CD14-positive monocyte (primary cell): Measurements from ENCODE around the gene ZC3H6. TPM values are rescaled to one million over a fixed set of nuclear protein-coding genes. Genes with fewer than 3 reads are reported as not detected.

ENCODE experiments used
- DNase-seq, 3 donors: peaks; one replicate each; pipeline ENCODE4 v3.0.0-alpha.2; 2011 to 2022
- H2AFZ ChIP-seq: 2 replicates; pipeline ENCODE4 v1.6.0; 2012; ENCODE audit warnings: mild to moderate bottlenecking, low read depth, low read length, inconsistent platforms; ENCODE audit not compliant: insufficient read depth, poor library complexity, severe bottlenecking
- H3K27ac ChIP-seq, 2 donors: 1 replicate in 1 of 2; 2 replicates in 1 of 2; pipeline ENCODE4 v1.5.1; 2012 to 2013; ENCODE audit warnings: low read length in 2 of 2, control low read depth in 1 of 2, inconsistent platforms in 1 of 2, low read depth in 1 of 2, mild to moderate bottlenecking in 1 of 2
- H3K27me3 ChIP-seq, 2 donors: one replicate each; pipeline versions ENCODE4 v1.6.0 to v1.6.1; 2011 to 2013; ENCODE audit warnings: low read length in 2 of 2; ENCODE audit not compliant: control insufficient read depth in 2 of 2, insufficient read depth in 2 of 2
- H3K36me3 ChIP-seq, 2 donors: replicated peaks in 1 of 2; 1 replicate in 1 of 2; 2 replicates in 1 of 2; pipeline versions ENCODE4 v1.5.1 to v1.6.1; 2012 to 2013; ENCODE audit warnings: low read length in 2 of 2, control low read depth in 1 of 2, inconsistent platforms in 1 of 2, mild to moderate bottlenecking in 1 of 2; ENCODE audit not compliant: insufficient read depth in 2 of 2, control insufficient read depth in 1 of 2
- H3K4me1 ChIP-seq, 2 donors: 1 replicate in 1 of 2; 2 replicates in 1 of 2; pipeline versions ENCODE4 v1.5.1 to v1.6.1; 2012 to 2013; ENCODE audit warnings: low read length in 2 of 2, control low read depth in 1 of 2, inconsistent platforms in 1 of 2, mild to moderate bottlenecking in 1 of 2, moderate library complexity in 1 of 2; ENCODE audit not compliant: insufficient read depth in 2 of 2, control insufficient read depth in 1 of 2
- H3K4me2 ChIP-seq: replicated peaks from 2 replicates; pipeline ENCODE3; 2012; ENCODE audit warnings: low read length, moderate library complexity, mild to moderate bottlenecking; ENCODE audit not compliant: poor library complexity, severe bottlenecking; ENCODE audit errors: extremely low read depth
- H3K4me3 ChIP-seq, 3 experiments: fragments of 200-600 bp in 1 of 3; sonication (generic) in 1 of 3; replicated peaks in 1 of 3; 1 replicate in 2 of 3; 2 replicates in 1 of 3; pipeline ENCODE4 v1.5.1; 2011 to 2013; ENCODE audit warnings: low read length in 3 of 3, mild to moderate bottlenecking in 3 of 3, control low read depth in 2 of 3, low read depth in 2 of 3, inconsistent platforms in 1 of 3, moderate library complexity in 1 of 3
- H3K79me2 ChIP-seq: 2 replicates; pipeline ENCODE4 v1.6.0; 2012; ENCODE audit warnings: mild to moderate bottlenecking, control low read depth, inconsistent platforms, low read length, moderate library complexity; ENCODE audit not compliant: insufficient read depth
- H3K9ac ChIP-seq: 2 replicates; pipeline ENCODE4 v1.6.0; 2017; ENCODE audit warnings: low read length, mild to moderate bottlenecking; ENCODE audit not compliant: insufficient read depth, poor library complexity, severe bottlenecking
- H3K9me3 ChIP-seq, 2 donors: replicated peaks in 1 of 2; 1 replicate in 1 of 2; 2 replicates in 1 of 2; pipeline versions ENCODE4 v1.5.1 to v1.6.1; 2012 to 2013; ENCODE audit warnings: low read length in 2 of 2, control low read depth in 1 of 2; ENCODE audit not compliant: control insufficient read depth in 1 of 2, insufficient read depth in 1 of 2
- H4K20me1 ChIP-seq: 2 replicates; pipeline ENCODE4 v1.6.0; 2012; ENCODE audit warnings: mild to moderate bottlenecking, low read length, control low read depth, moderate library complexity; ENCODE audit not compliant: insufficient read depth
- H3K27ac Mint-ChIP-seq, 7 donors: one replicate each; pipeline ENCODE4 v1.8.0; 2020; ENCODE audit warnings: mild to moderate bottlenecking in 7 of 7, mixed read lengths in 7 of 7, moderate library complexity in 6 of 7, inconsistent platforms in 2 of 7
- H3K27me3 Mint-ChIP-seq, 3 donors: one replicate each; pipeline ENCODE4 v1.8.0; 2021 to 2022; ENCODE audit warnings: low read depth in 3 of 3, mild to moderate bottlenecking in 3 of 3, mixed read lengths in 3 of 3, moderate library complexity in 3 of 3, inconsistent platforms in 1 of 3
- H3K36me3 Mint-ChIP-seq, 2 donors: one replicate each; pipeline ENCODE4 v1.8.0; 2020; ENCODE audit warnings: mixed read lengths in 2 of 2, inconsistent platforms in 1 of 2, mild to moderate bottlenecking in 1 of 2
- H3K4me1 Mint-ChIP-seq: one replicate; pipeline ENCODE4 v1.8.0; 2020; ENCODE audit warnings: mild to moderate bottlenecking, mixed read lengths
- H3K4me3 Mint-ChIP-seq, 2 donors: one replicate each; pipeline ENCODE4 v1.8.0; 2020; ENCODE audit warnings: mild to moderate bottlenecking in 2 of 2, mixed read lengths in 2 of 2, moderate library complexity in 1 of 2
- H3K9me3 Mint-ChIP-seq, 7 donors: one replicate each; pipeline ENCODE4 v1.8.0; 2020 to 2022; ENCODE audit warnings: mixed read lengths in 7 of 7, mild to moderate bottlenecking in 6 of 7, moderate library complexity in 6 of 7, inconsistent platforms in 2 of 7
- WGBS: methylation state at CpG from one replicate; pipeline ENCODE4 v1.1.5; 2013; ENCODE audit warnings: missing lambda C conversion rate; ENCODE audit not compliant: insufficient coverage; 5-methylcytosine and 5-hydroxymethylcytosine counted together
- intact Hi-C, 2 donors: fragments of 100-400 bp; cut with micrococcal nuclease; formaldehyde crosslinking; loops; one replicate each; pipeline versions ENCODE4 v1.15.0 to v1.15.1; 2023
- polyA plus RNA-seq, 3 donors: library from polyadenylated mRNA; depleted of rRNA in 1 of 3; unstranded in 2 of 3; stranded (reverse) in 1 of 3; fragments of 300-500 nt in 2 of 3; fragments of >200 nt in 1 of 3; fragmentation: Illumina TruSeq in 2 of 3; gene quantifications; 1 replicate in 2 of 3; 2 replicates in 1 of 3; pipeline ENCODE4 v1.2.3, GENCODE V29; 2012 to 2021
- TF ChIP-seq, protein P1 (sequence below): fragments of 200-600 bp; IDR thresholded peaks from one replicate; pipeline ENCODE4 v1.8.0; 2022; ENCODE audit warnings: antibody characterized with exemption, mild to moderate bottlenecking

The ZC3H6 gene
- polyA plus RNA-seq, 3 donors = 2.1 to 2.5 (median 2.4) TPM

DNA sequence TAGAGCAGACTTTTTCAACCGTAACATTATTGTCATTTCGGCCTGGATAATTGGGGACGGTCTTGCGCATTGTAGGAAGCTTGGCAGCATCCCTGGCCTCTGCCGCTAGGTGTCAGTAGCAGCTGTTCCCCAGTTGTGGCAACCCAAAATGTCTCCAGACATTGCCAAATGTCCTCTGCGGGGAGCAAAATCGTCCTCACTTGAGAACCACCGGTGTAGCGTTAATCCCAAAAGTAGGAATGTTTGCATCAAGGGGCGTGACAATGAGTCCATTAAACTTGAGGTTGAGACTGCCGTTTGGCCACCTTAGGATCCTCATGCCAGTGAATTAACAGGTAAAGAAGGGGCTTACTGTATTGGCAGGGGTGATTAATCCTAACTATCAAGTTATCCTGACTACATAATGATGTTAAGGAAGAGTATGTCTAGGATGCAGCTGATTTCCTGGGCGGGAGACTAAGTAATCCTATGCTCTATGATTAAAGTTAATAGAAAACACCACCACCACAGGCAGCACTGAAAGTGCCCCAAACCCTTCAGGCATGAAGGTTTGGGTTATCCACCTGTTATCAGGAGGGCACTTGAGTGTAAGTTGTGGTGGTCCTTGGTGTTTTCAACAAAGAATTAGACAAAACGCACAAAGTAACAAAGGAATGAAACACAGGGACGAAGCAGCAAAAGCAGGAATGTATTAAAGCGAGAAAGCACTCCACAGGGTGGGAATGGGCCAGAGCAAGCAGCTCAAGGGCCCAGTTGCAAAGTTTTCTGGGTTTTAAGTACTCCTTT lies 15.7 kb upstream of the ZC3H6 start:
- Mint-ChIP-seq H3K4me3 (peak overlapping the region; percentile 60 to 85), H3K4me1 (peaks cover 30% of the 10 kb centered on the region), H3K36me3 (no peaks in the 10 kb centered on the region), H3K9me3 (peaks cover 5 to 10% (median 8%) of the 10 kb centered on the region in 7 donors), H3K27ac (peak overlapping the region in 6 of 7 donors; percentile 19 to 75 (median 56)), H3K27me3 (peaks cover 2 to 3% (median 2%) of the 10 kb centered on the region in 3 donors)
- TF ChIP-seq, protein P1, sequence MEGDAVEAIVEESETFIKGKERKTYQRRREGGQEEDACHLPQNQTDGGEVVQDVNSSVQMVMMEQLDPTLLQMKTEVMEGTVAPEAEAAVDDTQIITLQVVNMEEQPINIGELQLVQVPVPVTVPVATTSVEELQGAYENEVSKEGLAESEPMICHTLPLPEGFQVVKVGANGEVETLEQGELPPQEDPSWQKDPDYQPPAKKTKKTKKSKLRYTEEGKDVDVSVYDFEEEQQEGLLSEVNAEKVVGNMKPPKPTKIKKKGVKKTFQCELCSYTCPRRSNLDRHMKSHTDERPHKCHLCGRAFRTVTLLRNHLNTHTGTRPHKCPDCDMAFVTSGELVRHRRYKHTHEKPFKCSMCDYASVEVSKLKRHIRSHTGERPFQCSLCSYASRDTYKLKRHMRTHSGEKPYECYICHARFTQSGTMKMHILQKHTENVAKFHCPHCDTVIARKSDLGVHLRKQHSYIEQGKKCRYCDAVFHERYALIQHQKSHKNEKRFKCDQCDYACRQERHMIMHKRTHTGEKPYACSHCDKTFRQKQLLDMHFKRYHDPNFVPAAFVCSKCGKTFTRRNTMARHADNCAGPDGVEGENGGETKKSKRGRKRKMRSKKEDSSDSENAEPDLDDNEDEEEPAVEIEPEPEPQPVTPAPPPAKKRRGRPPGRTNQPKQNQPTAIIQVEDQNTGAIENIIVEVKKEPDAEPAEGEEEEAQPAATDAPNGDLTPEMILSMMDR = peak; percentile 90
- H4K20me1 ChIP-seq = no peaks in the 10 kb centered on the region
- no peaks in the 10 kb centered on the region for H3K36me3 ChIP-seq
- H3K27ac ChIP-seq = no peak overlapping the region
- peaks cover 26 to 35% of the 10 kb centered on the region in 2 donors for H3K4me1 ChIP-seq
- intact Hi-C loops = loop anchor here (5.0 to 10.0 kb wide), 3 partner anchors 175 to 283 kb away; partner anchors contain the start of genes RGPD8 (in 2 of the 2), POLR1B (in 1 of the 2) and TMEM87B (in 1 of the 2)
- peak; percentile 77 to 82 (median 81) for DNase-seq
- H3K79me2 ChIP-seq = no peaks in the 10 kb centered on the region
- no peak overlapping the region for H3K9ac ChIP-seq
- peak overlapping the region; percentile 87 for H2AFZ ChIP-seq
- peak overlapping the region; percentile 65 for H3K4me2 ChIP-seq
- WGBS = 23% methylated on average over 10 of the region's 15 CpGs
- no peaks in the 10 kb centered on the region for H3K27me3 ChIP-seq
- peaks cover 0 to 8% of the 10 kb centered on the region in 2 donors for H3K9me3 ChIP-seq
- peak overlapping the region in 1 of 3 experiments; percentile 54 for H3K4me3 ChIP-seq

GRCh38 chr2:112260295-112260625 lies 15.1 kb upstream of the ZC3H6 start:
- no peaks in the 10 kb centered on the region for H3K36me3 ChIP-seq
- Mint-ChIP-seq H3K4me1 (peaks cover 29% of the 10 kb centered on the region), H3K27me3 (peaks cover 2 to 3% (median 2%) of the 10 kb centered on the region in 3 donors), H3K27ac (no peak overlapping the region), H3K9me3 (peaks cover 5 to 10% (median 8%) of the 10 kb centered on the region in 7 donors), H3K36me3 (no peaks in the 10 kb centered on the region), H3K4me3 (no peak overlapping the region)
- H3K4me2 ChIP-seq = no peak overlapping the region
- H3K9ac ChIP-seq = no peak overlapping the region
- H3K9me3 ChIP-seq = peaks cover 0 to 8% of the 10 kb centered on the region in 2 donors
- intact Hi-C loops = no loop called here
- H4K20me1 ChIP-seq = no peaks in the 10 kb centered on the region
- 100% methylated on average over 3 of the region's 3 CpGs for WGBS
- peaks cover 24 to 30% of the 10 kb centered on the region in 2 donors for H3K4me1 ChIP-seq
- H3K4me3 ChIP-seq = no peak overlapping the region
- H3K27me3 ChIP-seq = no peaks in the 10 kb centered on the region
- H2AFZ ChIP-seq = peak overlapping the region; percentile 87
- no peaks in the 10 kb centered on the region for H3K79me2 ChIP-seq
- TF ChIP-seq, protein P1 = no peak
- no peak for DNase-seq
- H3K27ac ChIP-seq = no peak overlapping the region
